Endothelial cell of umbilical vein (primary cell): ENCODE results near the gene LSM5. TPM values are rescaled to one million over a fixed set of nuclear protein-coding genes. Genes with fewer than 3 reads are reported as not detected.

Source experiments
- BruUV-seq: library from RNA; stranded (reverse); fragments of 400-500 nt; replicated peaks from 2 replicates; lab custom pipeline; 2021; lab: Mats Ljungman, UMichigan
- CTCF ChIA-PET: fragments of 300-600, 350-600 bp; sonication (Branson Sonifier 250); formaldehyde crosslinking; loops from one replicate; lab custom pipeline; 2021; ENCODE audit warnings: antibody characterized with exemption, inconsistent platforms; lab: Charles Lee
- POLR2A ChIA-PET: fragments of 300-600, 350-600 bp; sonication (Branson Sonifier 250); formaldehyde crosslinking; loops from one replicate; lab custom pipeline; 2021; ENCODE audit warnings: antibody characterized with exemption, inconsistent platforms; lab: Charles Lee
- DNase-seq: peaks from one replicate; pipeline ENCODE4 v3.0.0-alpha.2; 2011; ENCODE audit warnings: low read depth, low spot score
- FAIRE-seq: peaks from 2 replicates; lab custom pipeline; 2011; peaks lifted over from hg19 to GRCh38; lab: Jason Lieb, UNC
- H2AFZ ChIP-seq: 2 replicates; pipeline ENCODE4 v1.6.0; 2012; ENCODE audit warnings: low read depth, low read length, control low read depth, inconsistent platforms
- H3K27ac ChIP-seq: 2 replicates; pipeline ENCODE4 v1.5.1; 2011; ENCODE audit warnings: low read depth, mild to moderate bottlenecking, control low read depth, low read length, moderate library complexity; ENCODE audit not compliant: insufficient read depth
- H3K27me3 ChIP-seq, 2 experiments: 2 replicates each; pipeline versions ENCODE4 v1.6.0 to v1.6.1; 2011; ENCODE audit warnings: low read length in 2 of 2, mixed read lengths in 1 of 2; ENCODE audit not compliant: control insufficient read depth in 2 of 2, insufficient read depth in 2 of 2
- H3K36me3 ChIP-seq, 2 experiments: 2 replicates in 1 of 2; 3 replicates in 1 of 2; pipeline ENCODE4 v1.5.1; 2011; ENCODE audit warnings: low read length in 2 of 2, mild to moderate bottlenecking in 1 of 2, moderate library complexity in 1 of 2; ENCODE audit not compliant: control insufficient read depth in 2 of 2, insufficient read depth in 2 of 2; ENCODE audit errors: extremely low read depth in 1 of 2
- H3K4me1 ChIP-seq: 3 replicates; pipeline ENCODE4 v1.5.1; 2011; ENCODE audit warnings: mild to moderate bottlenecking, low read length; ENCODE audit not compliant: control insufficient read depth, insufficient read depth; ENCODE audit errors: extremely low read depth
- H3K4me2 ChIP-seq: 2 replicates; pipeline ENCODE4 v1.6.1; 2011; ENCODE audit warnings: low read length, control low read depth, mixed read lengths; ENCODE audit not compliant: insufficient read depth
- H3K4me3 ChIP-seq, 3 experiments: fragments of 200-600 bp in 1 of 3; sonication (generic), shearing (Covaris generic) in 1 of 3; replicated peaks in 1 of 3; 2 replicates each; pipeline ENCODE4 v1.5.1; 2011 to 2016; ENCODE audit warnings: control low read depth in 3 of 3, low read length in 3 of 3, mild to moderate bottlenecking in 2 of 3, inconsistent platforms in 1 of 3, low read depth in 1 of 3, moderate library complexity in 1 of 3; ENCODE audit not compliant: insufficient read depth in 1 of 3
- H3K79me2 ChIP-seq: 2 replicates; pipeline ENCODE4 v1.6.0; 2012; ENCODE audit warnings: low read length, inconsistent platforms; ENCODE audit not compliant: control insufficient read depth, insufficient read depth
- H3K9ac ChIP-seq: replicated peaks from 2 replicates; pipeline ENCODE3; 2011; ENCODE audit warnings: low read length, control low read depth; ENCODE audit not compliant: insufficient read depth; ENCODE audit errors: extremely low read depth
- H3K9me1 ChIP-seq: replicated peaks from 3 replicates; pipeline ENCODE4 v1.6.0; 2011; ENCODE audit warnings: mild to moderate bottlenecking, low read length; ENCODE audit not compliant: control insufficient read depth, insufficient read depth; ENCODE audit errors: extremely low read depth
- H3K9me3 ChIP-seq: replicated peaks from 2 replicates; pipeline ENCODE4 v1.5.1; 2012; ENCODE audit warnings: low read length, inconsistent platforms; ENCODE audit not compliant: control insufficient read depth, insufficient read depth
- H4K20me1 ChIP-seq: replicated peaks from 2 replicates; pipeline ENCODE3; 2011; ENCODE audit warnings: mild to moderate bottlenecking, low read length; ENCODE audit not compliant: control insufficient read depth, insufficient read depth; ENCODE audit errors: extremely low read depth
- EZH2 ChIP-seq: IDR thresholded peaks from 2 replicates; pipeline ENCODE4 v1.6.1; 2012; ENCODE audit warnings: borderline replicate concordance, low read depth, mild to moderate bottlenecking, moderate library complexity, low read length, inconsistent platforms; ENCODE audit not compliant: severe bottlenecking
- FOS ChIP-seq: IDR thresholded peaks from 2 replicates; pipeline ENCODE4 v1.6.1; 2011; ENCODE audit warnings: mild to moderate bottlenecking, low read length, moderate library complexity, borderline replicate concordance; ENCODE audit not compliant: insufficient read depth
- GATA2 ChIP-seq: IDR thresholded peaks from 2 replicates; pipeline ENCODE4 v1.7.0; 2011; ENCODE audit warnings: low read depth, mild to moderate bottlenecking, moderate library complexity, mixed read lengths, low read length; ENCODE audit not compliant: insufficient read length, insufficient read depth
- POLR2A ChIP-seq: IDR thresholded peaks from 2 replicates; pipeline ENCODE4 v1.6.1; 2012; ENCODE audit warnings: low read depth, mild to moderate bottlenecking, control low read depth, low read length
- dilution Hi-C: fragments of 300-500 bp; cut with MboI; formaldehyde crosslinking; loops from one replicate; pipeline ENCODE4 v1.15.0; 2019; ENCODE audit warnings: low sequenced_read_pairs; ENCODE audit not compliant: extremely low pct_ligation_motif_present
- intact Hi-C: fragments of 100-400 bp; cut with micrococcal nuclease; formaldehyde crosslinking; loops from one replicate; pipeline ENCODE4 v1.10.0; 2022
- polyA plus RNA-seq, 4 experiments: library from polyadenylated mRNA; depleted of rRNA in 3 of 4; stranded (reverse) in 3 of 4; unstranded in 1 of 4; fragments of >200 nt; gene quantifications; 2 replicates each; pipeline versions ENCODE4 v1.2.1 to v1.2.3, GENCODE V29; 2011 to 2012; ENCODE audit warnings: missing spikeins in 1 of 4
- total RNA-seq: library from RNA; stranded (reverse); gene quantifications from 2 replicates; pipeline ENCODE4 v1.2.3, GENCODE V29; 2021
- TF ChIP-seq, protein P1 (sequence below): IDR thresholded peaks from 2 replicates; pipeline ENCODE4 v1.6.1; 2011; ENCODE audit not compliant: insufficient read depth, insufficient read length
- TF ChIP-seq, protein P2 (sequence below), 2 donors: IDR thresholded peaks; 1 replicate in 1 of 2; 2 replicates in 1 of 2; pipeline ENCODE4 v1.5.1; 2011; ENCODE audit warnings: low read length in 2 of 2, mild to moderate bottlenecking in 2 of 2, moderate library complexity in 2 of 2, control low read depth in 1 of 2, inconsistent platforms in 1 of 2, low read depth in 1 of 2; ENCODE audit not compliant: insufficient read depth in 1 of 2; ENCODE audit errors: extremely low read depth in 1 of 2

LSM5 gene
- total and polyA plus RNA-seq, 2 donors (not counting 3 experiments of a cell fraction or from before 2014, with no cell fraction given) = 36.3 to 68.1 TPM

DNA sequence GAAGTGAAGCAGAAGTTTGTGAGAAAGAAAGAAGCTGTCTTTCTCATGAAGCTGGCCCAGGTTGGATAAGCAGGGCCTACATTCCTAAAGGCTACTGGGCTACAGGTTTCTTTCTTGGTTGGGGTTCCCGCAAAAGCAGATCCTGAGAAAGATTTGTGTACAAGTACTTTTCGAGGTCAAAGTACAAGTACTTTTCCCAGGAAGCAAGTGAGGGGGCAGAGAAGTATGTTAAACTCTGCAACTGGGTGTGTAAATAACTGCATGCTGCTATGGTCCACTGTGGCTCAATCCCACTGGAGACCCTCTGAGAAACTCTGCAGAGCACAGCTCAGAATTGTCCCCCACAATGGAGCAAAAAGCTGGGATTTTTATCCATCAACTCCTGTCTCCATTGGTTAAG, 28.7 kb downstream of the LSM5 start:
- H3K36me3 ChIP-seq = no peaks in the 10 kb centered on the region
- ChIA-PET CTCF (no interaction called here), POLR2A (no interaction called here)
- H3K9me1 ChIP-seq = no peaks in the 10 kb centered on the region
- no peak for DNase-seq
- no peak overlapping the region for H3K4me2 ChIP-seq
- intact Hi-C loops (no loop called here), dilution Hi-C loops (no loop called here)
- no peak overlapping the region for H3K9ac ChIP-seq
- no peak overlapping the region for H3K4me3 ChIP-seq
- no peaks in the 10 kb centered on the region for H3K79me2 ChIP-seq
- H2AFZ ChIP-seq = no peak overlapping the region
- no TSS peak for BruUV-seq
- H3K4me1 ChIP-seq = no peaks in the 10 kb centered on the region
- no peak for TF ChIP-seq FOS
- no peak for TF ChIP-seq POLR2A
- TF ChIP-seq GATA2 = no peak
- TF ChIP-seq, protein P1, sequence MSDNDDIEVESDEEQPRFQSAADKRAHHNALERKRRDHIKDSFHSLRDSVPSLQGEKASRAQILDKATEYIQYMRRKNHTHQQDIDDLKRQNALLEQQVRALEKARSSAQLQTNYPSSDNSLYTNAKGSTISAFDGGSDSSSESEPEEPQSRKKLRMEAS = no peak
- TF ChIP-seq EZH2 = no peak
- TF ChIP-seq, protein P2, sequence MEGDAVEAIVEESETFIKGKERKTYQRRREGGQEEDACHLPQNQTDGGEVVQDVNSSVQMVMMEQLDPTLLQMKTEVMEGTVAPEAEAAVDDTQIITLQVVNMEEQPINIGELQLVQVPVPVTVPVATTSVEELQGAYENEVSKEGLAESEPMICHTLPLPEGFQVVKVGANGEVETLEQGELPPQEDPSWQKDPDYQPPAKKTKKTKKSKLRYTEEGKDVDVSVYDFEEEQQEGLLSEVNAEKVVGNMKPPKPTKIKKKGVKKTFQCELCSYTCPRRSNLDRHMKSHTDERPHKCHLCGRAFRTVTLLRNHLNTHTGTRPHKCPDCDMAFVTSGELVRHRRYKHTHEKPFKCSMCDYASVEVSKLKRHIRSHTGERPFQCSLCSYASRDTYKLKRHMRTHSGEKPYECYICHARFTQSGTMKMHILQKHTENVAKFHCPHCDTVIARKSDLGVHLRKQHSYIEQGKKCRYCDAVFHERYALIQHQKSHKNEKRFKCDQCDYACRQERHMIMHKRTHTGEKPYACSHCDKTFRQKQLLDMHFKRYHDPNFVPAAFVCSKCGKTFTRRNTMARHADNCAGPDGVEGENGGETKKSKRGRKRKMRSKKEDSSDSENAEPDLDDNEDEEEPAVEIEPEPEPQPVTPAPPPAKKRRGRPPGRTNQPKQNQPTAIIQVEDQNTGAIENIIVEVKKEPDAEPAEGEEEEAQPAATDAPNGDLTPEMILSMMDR (IDR thresholded peaks at IDR 0.05; ENCODE audit: extremely low read depth in 1 of 2, insufficient read depth in 1 of 2, low read depth in 1 of 2, low read length in 2 of 2) = no peak
- no peak for FAIRE-seq
- no peaks in the 10 kb centered on the region for H3K9me3 ChIP-seq
- H3K27ac ChIP-seq = no peak overlapping the region
- H4K20me1 ChIP-seq = no peaks in the 10 kb centered on the region
- no peaks in the 10 kb centered on the region for H3K27me3 ChIP-seq
